Measurements from ENCODE around the gene C2CD2. TPM values are rescaled to one million over a fixed set of nuclear protein-coding genes. Genes with fewer than 3 reads are reported as not detected.

The C2CD2 gene
- total RNA-seq, 2 experiments from 2014 or later, result 8.2 to 8.8 TPM

- ChIA-PET CTCF (interaction anchor here (0.7 kb wide), 1 partner anchor 631 kb away, joined by 3 read pairs; no protein-coding TSS in a partner anchor), POLR2A (no interaction called here)
- Histone ChIP-seq H3K4me3 (ENCODE audit: low read length) (no peak overlapping the region), H3K27me3 (ENCODE audit: control insufficient read depth in 1 of 2, insufficient read depth in 2 of 2, low read length in 2 of 2) (no peaks in the 10 kb centered on the region), H3K9me3 (ENCODE audit: control insufficient read depth in 1 of 2, insufficient read depth in 1 of 2, low read length in 2 of 2) (no peaks in the 10 kb centered on the region), H3K36me3 (ENCODE audit: insufficient read depth, low read length) (peaks cover 59% of the 10 kb centered on the region), H3K27ac (ENCODE audit: low read depth in 1 of 2, low read length in 2 of 2) (no peak overlapping the region), H3K4me1 (ENCODE audit: insufficient read depth, low read length) (no peaks in the 10 kb centered on the region)
- H3K9me3 Mint-ChIP-seq, result no peaks in the 10 kb centered on the region
- peaks cover 75% of the 10 kb centered on the region for H3K36me3 Mint-ChIP-seq (ENCODE audit: low read depth)
- DNase-seq, result no peak
- H3K27me3 Mint-ChIP-seq, result no peaks in the 10 kb centered on the region
- no peak overlapping the region for H3K4me3 Mint-ChIP-seq
- no peak overlapping the region for H3K27ac Mint-ChIP-seq
- intact Hi-C loops (cut with DNase I, micrococcal nuclease), result no loop called here
- no peak for TF ChIP-seq CTCF (IDR thresholded peaks at IDR 0.05)
- ATAC-seq (ENCODE audit: poor library complexity), result no peak
- H3K4me1 Mint-ChIP-seq (ENCODE audit: low read depth), result no peaks in the 10 kb centered on the region
Measured at GRCh38 chr21:41914358-41914757, 39.5 kb downstream of the C2CD2 start.

GRCh38 chr21:41913230-41913629 lies 40.6 kb downstream of the C2CD2 start:
- H3K9me3 Mint-ChIP-seq, result no peaks in the 10 kb centered on the region
- no peaks in the 10 kb centered on the region for H3K27me3 Mint-ChIP-seq

GRCh38 chr21:41908829-41909228 lies 45.0 kb downstream of the C2CD2 start:
- Mint-ChIP-seq H3K9me3 (no peaks in the 10 kb centered on the region), H3K36me3 (ENCODE audit: low read depth) (peaks cover 85% of the 10 kb centered on the region), H3K4me3 (no peak overlapping the region), H3K27me3 (no peaks in the 10 kb centered on the region), H3K27ac (no peak overlapping the region), H3K4me1 (ENCODE audit: low read depth) (no peaks in the 10 kb centered on the region)
- ChIA-PET POLR2A (no interaction called here), CTCF (no interaction called here)
- H3K36me3 ChIP-seq (ENCODE audit: insufficient read depth, low read length), result peaks cover 36% of the 10 kb centered on the region
- TF ChIP-seq CTCF (IDR thresholded peaks at IDR 0.05), result no peak
- no peaks in the 10 kb centered on the region for H3K27me3 ChIP-seq (ENCODE audit: control insufficient read depth in 1 of 2, insufficient read depth in 2 of 2, low read length in 2 of 2)
- H3K4me1 ChIP-seq (ENCODE audit: insufficient read depth, low read length), result no peaks in the 10 kb centered on the region
- DNase-seq (no peak), ATAC-seq (ENCODE audit: poor library complexity) (no peak)
- H3K9me3 ChIP-seq (ENCODE audit: control insufficient read depth in 1 of 2, insufficient read depth in 1 of 2, low read length in 2 of 2), result no peaks in the 10 kb centered on the region
- no peak overlapping the region for H3K27ac ChIP-seq (ENCODE audit: low read depth in 1 of 2, low read length in 2 of 2)
- intact Hi-C loops (cut with DNase I, micrococcal nuclease), result no loop called here
- H3K4me3 ChIP-seq (ENCODE audit: low read length), result no peak overlapping the region

More at GRCh38 chr21:41913230-41913629, 40.6 kb downstream of the C2CD2 start:
- ATAC-seq (ENCODE audit: poor library complexity) (no peak), DNase-seq (no peak)
- CTCF ChIA-PET, result no interaction called here
- Histone ChIP-seq H3K27ac (ENCODE audit: low read depth in 1 of 2, low read length in 2 of 2) (no peak overlapping the region), H3K27me3 (ENCODE audit: control insufficient read depth in 1 of 2, insufficient read depth in 2 of 2, low read length in 2 of 2) (no peaks in the 10 kb centered on the region), H3K9me3 (ENCODE audit: control insufficient read depth in 1 of 2, insufficient read depth in 1 of 2, low read length in 2 of 2) (no peaks in the 10 kb centered on the region), H3K4me1 (ENCODE audit: insufficient read depth, low read length) (no peaks in the 10 kb centered on the region), H3K36me3 (ENCODE audit: insufficient read depth, low read length) (peaks cover 58% of the 10 kb centered on the region), H3K4me3 (ENCODE audit: low read length) (no peak overlapping the region)
- Mint-ChIP-seq H3K4me3 (no peak overlapping the region), H3K27ac (no peak overlapping the region), H3K4me1 (ENCODE audit: low read depth) (no peaks in the 10 kb centered on the region), H3K36me3 (ENCODE audit: low read depth) (peaks cover 76% of the 10 kb centered on the region)
- TF ChIP-seq CTCF (IDR thresholded peaks at IDR 0.05), result no peak
- intact Hi-C loops (cut with DNase I, micrococcal nuclease), result no loop called here
- POLR2A ChIA-PET, result no interaction called here
